K562 (cell line): ENCODE results near the gene MAGED1. TPM values are rescaled to one million over a fixed set of nuclear protein-coding genes. Genes with fewer than 3 reads are reported as not detected.

Source experiments
- FOXJ3 ChIP-seq: sonication (generic); formaldehyde crosslinking; IDR thresholded peaks from 2 replicates; pipeline ENCODE4 v1.4.0; 2020; ENCODE audit warnings: mild to moderate bottlenecking, missing genetic modification reagents
- PTTG1 ChIP-seq: fragments of 450-650 bp; IDR thresholded peaks from 2 replicates; pipeline ENCODE4 v1.6.1; 2016; ENCODE audit warnings: low read depth, mild to moderate bottlenecking, missing genetic modification characterization, missing compliant biosample characterization
- SMARCA4 ChIP-seq: fragments of 450-650 bp; IDR thresholded peaks from 2 replicates; pipeline ENCODE4 v1.6.1; 2016
- ZNF436 ChIP-seq: fragments of 250-450, 450-650 bp; sonication (Bioruptor Pico); formaldehyde crosslinking; IDR thresholded peaks from 2 replicates; pipeline ENCODE4 v1.7.0; 2020; ENCODE audit warnings: mild to moderate bottlenecking
- ZNF561 ChIP-seq: fragments of 450-650 bp; formaldehyde crosslinking; conservative IDR thresholded peaks from 2 replicates; pipeline ENCODE4 v1.4.0; 2020; ENCODE audit warnings: mild to moderate bottlenecking, moderate library complexity
- polyA plus RNA-seq, 8 experiments: library from polyadenylated mRNA; depleted of rRNA in 4 of 8; stranded (reverse) in 5 of 8; unstranded in 3 of 8; fragments of >200 nt; fragmentation: Nextera tagmentation in 2 of 8; fragmentation: Illumina TruSeq in 1 of 8; extraction: Ambion mirVana in 2 of 8; extraction: Trizol in 1 of 8; gene quantifications; 2 replicates each; pipeline versions ENCODE4 v1.2.1 to v1.2.3, GENCODE V29; 2011 to 2014; ENCODE audit warnings: inconsistent platforms in 1 of 8, missing spikeins in 1 of 8
- total RNA-seq, 7 experiments: library from RNA; depleted of rRNA in 6 of 7; stranded (reverse); fragments of >200 nt in 6 of 7; fragmentation: Illumina TruSeq in 2 of 7; extraction: Trizol in 2 of 7; gene quantifications; 2 replicates each; pipeline versions ENCODE4 v1.2.1 to v1.2.3, GENCODE V29; 2011 to 2021; ENCODE audit warnings: low replicate concordance in 1 of 7
- TF ChIP-seq, protein P1 (sequence below): sonication (generic); IDR thresholded peaks from 2 replicates; pipeline ENCODE4 v1.6.1; 2016
- TF ChIP-seq, protein P2 (sequence below): sonication (generic); formaldehyde crosslinking; IDR thresholded peaks from 2 replicates; pipeline ENCODE4 v1.8.0; 2022; ENCODE audit warnings: mild to moderate bottlenecking, missing genetic modification reagents

Gene MAGED1
- total and polyA plus RNA-seq, 9 of the 15 experiments (the other 6 are each of a cell fraction or from before 2014, with no cell fraction given) = 5.7 to 41.2 (median 12.7) TPM

DNA sequence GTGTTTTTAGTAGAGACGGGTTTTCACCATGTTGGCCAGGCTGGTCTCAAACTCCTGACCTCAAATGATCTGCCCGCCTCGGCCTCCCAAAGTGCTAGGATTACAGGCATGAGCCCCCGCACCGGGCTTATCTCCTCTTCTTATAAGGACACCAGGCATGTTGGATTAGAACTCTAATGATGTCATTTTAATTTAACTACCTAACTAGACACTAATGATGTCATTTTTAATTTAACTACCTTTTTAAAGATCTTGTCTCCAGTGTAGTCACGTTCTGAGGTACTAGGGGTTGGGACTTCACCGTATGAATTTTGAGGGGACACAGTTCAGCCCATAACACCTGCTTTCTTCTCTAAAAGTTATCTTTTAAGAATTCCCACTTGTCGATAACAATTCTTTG is 37.7 kb upstream of the MAGED1 start (continued):
- TF ChIP-seq, protein P1, sequence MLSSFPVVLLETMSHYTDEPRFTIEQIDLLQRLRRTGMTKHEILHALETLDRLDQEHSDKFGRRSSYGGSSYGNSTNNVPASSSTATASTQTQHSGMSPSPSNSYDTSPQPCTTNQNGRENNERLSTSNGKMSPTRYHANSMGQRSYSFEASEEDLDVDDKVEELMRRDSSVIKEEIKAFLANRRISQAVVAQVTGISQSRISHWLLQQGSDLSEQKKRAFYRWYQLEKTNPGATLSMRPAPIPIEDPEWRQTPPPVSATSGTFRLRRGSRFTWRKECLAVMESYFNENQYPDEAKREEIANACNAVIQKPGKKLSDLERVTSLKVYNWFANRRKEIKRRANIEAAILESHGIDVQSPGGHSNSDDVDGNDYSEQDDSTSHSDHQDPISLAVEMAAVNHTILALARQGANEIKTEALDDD = no peak
- TF ChIP-seq SMARCA4 (no peak), ZNF436 (CRISPR knock-in tag) (no peak), ZNF561 (CRISPR knock-in tag) (no peak), FOXJ3 (no peak), PTTG1 (no peak)
- TF ChIP-seq, protein P2, sequence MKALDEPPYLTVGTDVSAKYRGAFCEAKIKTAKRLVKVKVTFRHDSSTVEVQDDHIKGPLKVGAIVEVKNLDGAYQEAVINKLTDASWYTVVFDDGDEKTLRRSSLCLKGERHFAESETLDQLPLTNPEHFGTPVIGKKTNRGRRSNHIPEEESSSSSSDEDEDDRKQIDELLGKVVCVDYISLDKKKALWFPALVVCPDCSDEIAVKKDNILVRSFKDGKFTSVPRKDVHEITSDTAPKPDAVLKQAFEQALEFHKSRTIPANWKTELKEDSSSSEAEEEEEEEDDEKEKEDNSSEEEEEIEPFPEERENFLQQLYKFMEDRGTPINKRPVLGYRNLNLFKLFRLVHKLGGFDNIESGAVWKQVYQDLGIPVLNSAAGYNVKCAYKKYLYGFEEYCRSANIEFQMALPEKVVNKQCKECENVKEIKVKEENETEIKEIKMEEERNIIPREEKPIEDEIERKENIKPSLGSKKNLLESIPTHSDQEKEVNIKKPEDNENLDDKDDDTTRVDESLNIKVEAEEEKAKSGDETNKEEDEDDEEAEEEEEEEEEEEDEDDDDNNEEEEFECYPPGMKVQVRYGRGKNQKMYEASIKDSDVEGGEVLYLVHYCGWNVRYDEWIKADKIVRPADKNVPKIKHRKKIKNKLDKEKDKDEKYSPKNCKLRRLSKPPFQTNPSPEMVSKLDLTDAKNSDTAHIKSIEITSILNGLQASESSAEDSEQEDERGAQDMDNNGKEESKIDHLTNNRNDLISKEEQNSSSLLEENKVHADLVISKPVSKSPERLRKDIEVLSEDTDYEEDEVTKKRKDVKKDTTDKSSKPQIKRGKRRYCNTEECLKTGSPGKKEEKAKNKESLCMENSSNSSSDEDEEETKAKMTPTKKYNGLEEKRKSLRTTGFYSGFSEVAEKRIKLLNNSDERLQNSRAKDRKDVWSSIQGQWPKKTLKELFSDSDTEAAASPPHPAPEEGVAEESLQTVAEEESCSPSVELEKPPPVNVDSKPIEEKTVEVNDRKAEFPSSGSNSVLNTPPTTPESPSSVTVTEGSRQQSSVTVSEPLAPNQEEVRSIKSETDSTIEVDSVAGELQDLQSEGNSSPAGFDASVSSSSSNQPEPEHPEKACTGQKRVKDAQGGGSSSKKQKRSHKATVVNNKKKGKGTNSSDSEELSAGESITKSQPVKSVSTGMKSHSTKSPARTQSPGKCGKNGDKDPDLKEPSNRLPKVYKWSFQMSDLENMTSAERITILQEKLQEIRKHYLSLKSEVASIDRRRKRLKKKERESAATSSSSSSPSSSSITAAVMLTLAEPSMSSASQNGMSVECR (CRISPR knock-in tag) = no peak
